AG09319 (cell line): Measurements from ENCODE around the gene SORT1.

ENCODE experiments used
- DNase-seq: peaks from one replicate; pipeline ENCODE4 v3.0.0-alpha.2; 2010; ENCODE audit warnings: low read depth; ENCODE audit errors: extremely low read depth
- TF ChIP-seq, protein P1 (sequence below): IDR thresholded peaks from 2 replicates; pipeline ENCODE4 v1.5.1; 2011; ENCODE audit warnings: low read depth, mild to moderate bottlenecking, inconsistent platforms, low read length, moderate library complexity

Gene SORT1

DNA sequence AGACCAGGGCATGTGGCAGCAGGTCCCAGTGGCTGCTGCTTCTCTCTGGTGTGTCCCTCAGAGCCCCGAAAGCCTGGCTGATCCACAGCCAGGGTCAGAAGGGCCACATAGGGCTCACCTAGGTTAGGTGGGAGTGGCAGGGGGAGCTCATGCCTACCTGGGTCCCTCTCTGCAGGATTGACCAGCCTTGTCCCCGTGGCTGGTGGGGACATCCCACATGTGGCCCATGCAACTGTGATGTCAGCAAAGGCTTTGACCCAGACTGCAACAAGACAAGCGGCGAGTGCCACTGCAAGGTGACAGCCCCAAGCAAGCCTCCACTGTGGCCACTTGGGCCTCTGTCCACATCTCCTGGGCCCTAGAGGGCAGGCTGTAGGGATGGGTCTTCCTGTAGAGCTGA, 132.7 kb downstream of the SORT1 start:
- DNase-seq, result no peak
- TF ChIP-seq, protein P1, sequence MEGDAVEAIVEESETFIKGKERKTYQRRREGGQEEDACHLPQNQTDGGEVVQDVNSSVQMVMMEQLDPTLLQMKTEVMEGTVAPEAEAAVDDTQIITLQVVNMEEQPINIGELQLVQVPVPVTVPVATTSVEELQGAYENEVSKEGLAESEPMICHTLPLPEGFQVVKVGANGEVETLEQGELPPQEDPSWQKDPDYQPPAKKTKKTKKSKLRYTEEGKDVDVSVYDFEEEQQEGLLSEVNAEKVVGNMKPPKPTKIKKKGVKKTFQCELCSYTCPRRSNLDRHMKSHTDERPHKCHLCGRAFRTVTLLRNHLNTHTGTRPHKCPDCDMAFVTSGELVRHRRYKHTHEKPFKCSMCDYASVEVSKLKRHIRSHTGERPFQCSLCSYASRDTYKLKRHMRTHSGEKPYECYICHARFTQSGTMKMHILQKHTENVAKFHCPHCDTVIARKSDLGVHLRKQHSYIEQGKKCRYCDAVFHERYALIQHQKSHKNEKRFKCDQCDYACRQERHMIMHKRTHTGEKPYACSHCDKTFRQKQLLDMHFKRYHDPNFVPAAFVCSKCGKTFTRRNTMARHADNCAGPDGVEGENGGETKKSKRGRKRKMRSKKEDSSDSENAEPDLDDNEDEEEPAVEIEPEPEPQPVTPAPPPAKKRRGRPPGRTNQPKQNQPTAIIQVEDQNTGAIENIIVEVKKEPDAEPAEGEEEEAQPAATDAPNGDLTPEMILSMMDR, result no peak

DNA sequence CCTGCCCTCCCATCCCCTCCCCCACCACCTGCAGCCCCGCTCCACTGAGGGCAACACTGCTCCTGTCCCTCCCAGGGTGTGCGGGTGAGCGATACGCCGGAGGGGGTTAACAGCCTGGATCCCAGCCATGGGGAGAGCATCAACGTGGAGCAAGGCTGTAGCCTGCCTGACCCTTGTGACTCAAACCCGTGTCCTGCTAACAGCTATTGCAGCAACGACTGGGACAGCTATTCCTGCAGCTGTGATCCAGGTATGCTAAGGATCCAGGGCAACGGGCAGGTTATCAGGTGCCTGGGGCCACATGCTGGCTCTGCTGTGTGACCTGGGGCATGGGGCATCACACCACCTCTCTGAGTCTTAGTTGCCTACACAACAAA, 133.4 kb downstream of the SORT1 start:
- TF ChIP-seq, protein P1, result no peak
- no peak for DNase-seq

DNA sequence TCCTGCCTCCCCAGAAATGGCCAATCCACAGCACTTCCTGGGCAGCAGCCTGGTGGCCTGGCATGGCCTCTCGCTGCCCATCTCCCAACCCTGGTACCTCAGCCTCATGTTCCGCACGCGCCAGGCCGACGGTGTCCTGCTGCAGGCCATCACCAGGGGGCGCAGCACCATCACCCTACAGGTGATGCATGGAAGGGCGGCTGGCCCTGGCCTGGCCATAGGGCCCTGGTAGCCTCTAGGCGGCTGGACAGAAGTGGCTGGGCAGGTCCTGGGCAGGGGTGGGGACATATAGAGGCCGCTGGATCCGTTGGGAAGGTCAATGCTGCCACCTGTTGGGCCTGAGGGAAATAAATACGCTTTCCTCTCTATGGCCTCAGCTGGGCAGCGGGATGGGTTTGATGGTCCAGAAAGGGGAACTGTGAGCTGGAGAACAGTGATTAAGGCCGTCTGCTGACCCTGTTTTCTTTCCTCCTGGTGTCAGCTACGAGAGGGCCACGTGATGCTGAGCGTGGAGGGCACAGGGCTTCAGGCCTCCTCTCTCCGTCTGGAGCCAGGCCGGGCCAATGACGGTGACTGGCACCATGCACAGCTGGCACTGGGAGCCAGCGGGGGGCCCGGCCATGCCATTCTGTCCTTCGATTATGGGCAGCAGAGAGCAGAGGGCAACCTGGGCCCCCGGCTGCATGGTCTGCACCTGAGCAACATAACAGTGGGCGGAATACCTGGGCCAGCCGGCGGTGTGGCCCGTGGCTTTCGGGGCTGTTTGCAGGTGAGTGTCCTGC, 133.9 kb downstream of the SORT1 start:
- TF ChIP-seq, protein P1, result peak; percentile 96
- peak; percentile 24 for DNase-seq

DNA sequence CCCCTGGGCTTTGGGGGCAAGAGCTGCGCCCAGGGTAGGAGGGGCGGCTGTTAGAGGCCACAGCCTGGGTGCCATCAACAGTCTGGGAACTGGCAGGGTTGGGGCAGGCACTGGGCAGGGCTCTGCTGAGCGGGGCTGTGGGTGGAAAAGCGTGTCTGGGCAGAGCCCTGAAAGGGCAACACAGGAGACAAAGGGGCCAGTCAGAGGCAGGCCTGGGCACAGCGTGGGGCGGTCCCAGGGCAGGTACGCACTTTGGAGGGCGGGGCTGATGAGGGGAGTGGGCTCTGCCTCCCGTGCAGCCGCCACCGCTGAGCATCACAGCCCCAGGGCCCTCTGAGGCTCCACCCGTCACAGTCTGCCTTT, 134.5 kb downstream of the SORT1 start:
- no peak for DNase-seq
- TF ChIP-seq, protein P1, result no peak

DNA sequence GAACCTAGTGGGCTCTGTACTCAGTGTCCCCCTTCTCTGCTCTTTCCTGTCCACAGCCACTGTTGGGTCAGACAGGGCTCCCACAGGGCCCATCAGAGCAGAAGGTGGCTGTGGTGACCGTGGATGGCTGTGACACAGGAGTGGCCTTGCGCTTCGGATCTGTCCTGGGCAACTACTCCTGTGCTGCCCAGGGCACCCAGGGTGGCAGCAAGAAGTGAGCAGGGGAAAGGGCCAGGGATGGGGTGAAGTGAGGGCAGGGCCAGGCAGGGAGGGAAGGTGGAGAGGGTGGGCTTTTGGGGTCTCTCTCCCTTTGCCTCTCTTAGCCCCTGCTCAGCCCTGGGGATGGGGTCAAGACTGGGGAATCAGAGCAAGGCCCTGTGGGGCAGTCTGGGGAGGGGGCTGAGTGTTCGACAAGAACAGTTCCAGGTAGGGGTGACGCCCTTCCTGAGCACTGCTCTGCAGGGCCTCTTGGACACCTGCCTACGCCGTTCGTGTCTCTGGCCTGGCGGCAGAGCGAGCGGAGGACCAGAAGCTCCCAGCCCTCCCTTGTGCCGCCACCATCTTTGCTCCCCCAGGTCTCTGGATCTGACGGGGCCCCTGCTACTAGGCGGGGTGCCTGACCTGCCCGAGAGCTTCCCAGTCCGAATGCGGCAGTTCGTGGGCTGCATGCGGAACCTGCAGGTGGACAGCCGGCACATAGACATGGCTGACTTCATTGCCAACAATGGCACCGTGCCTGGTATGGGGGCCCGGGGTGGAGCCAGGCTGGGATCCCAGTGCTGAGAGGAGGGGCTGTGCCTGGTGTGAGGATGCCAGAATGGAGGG, 135.3 kb downstream of the SORT1 start:
- TF ChIP-seq, protein P1, result no peak
- no peak for DNase-seq

DNA sequence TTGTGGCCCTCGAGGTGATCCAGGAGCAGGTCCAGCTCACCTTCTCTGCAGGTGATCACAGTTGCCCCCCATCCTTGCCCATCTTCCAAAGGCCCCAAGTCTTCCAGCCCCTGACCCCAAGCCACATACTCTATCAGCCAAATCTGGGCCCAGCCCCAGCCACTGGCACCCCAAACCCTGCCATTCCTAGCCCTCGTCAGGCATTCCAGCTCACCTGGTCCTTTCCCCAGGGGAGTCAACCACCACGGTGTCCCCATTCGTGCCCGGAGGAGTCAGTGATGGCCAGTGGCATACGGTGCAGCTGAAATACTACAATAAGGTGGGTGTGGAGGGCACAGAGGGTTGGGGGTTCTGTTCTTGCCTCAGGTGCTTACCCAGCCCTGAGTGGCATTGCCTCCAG, 136.1 kb downstream of the SORT1 start:
- no peak for DNase-seq
- TF ChIP-seq, protein P1, result no peak

DNA sequence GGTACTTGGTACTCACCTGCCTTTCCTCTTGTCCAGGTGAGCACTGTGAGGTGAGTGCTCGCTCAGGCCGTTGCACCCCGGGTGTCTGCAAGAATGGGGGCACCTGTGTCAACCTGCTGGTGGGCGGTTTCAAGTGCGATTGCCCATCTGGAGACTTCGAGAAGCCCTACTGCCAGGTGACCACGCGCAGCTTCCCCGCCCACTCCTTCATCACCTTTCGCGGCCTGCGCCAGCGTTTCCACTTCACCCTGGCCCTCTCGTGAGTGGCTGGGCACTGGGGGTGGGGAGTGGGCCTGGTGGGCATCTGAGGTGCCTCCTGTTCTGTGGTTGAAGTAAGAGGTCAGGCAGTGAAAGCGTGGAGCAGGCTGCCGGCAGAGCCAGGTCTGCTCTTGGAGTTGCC, 136.7 kb downstream of the SORT1 start:
- DNase-seq, result no peak
- TF ChIP-seq, protein P1, result no peak
